Skeletal muscle tissue (tissue), 4 donors: ENCODE data around the gene RLN3. TPM values are rescaled to one million over a fixed set of nuclear protein-coding genes. Genes with fewer than 3 reads are reported as not detected.

Experiments
- H3K27ac ChIP-seq: one replicate; pipeline ENCODE4 v1.7.0; 2013; ENCODE audit warnings: mild to moderate bottlenecking, low read depth, low read length, inconsistent platforms
- H3K27me3 ChIP-seq, 3 donors: one replicate each; pipeline ENCODE4 v1.7.0; 2013; ENCODE audit warnings: low read length in 3 of 3; ENCODE audit not compliant: control insufficient read depth in 3 of 3, insufficient read depth in 3 of 3
- H3K36me3 ChIP-seq, 3 donors: one replicate each; pipeline ENCODE4 v1.7.0; 2013; ENCODE audit warnings: low read length in 3 of 3; ENCODE audit not compliant: control insufficient read depth in 3 of 3, insufficient read depth in 3 of 3
- H3K4me1 ChIP-seq, 3 donors: one replicate each; pipeline ENCODE4 v1.7.0; 2013; ENCODE audit warnings: low read length in 3 of 3, mild to moderate bottlenecking in 3 of 3; ENCODE audit not compliant: control insufficient read depth in 3 of 3, insufficient read depth in 3 of 3
- H3K4me3 ChIP-seq, 3 donors: one replicate each; pipeline ENCODE4 v1.7.0; 2013; ENCODE audit warnings: low read length in 3 of 3
- H3K9ac ChIP-seq, 3 donors: one replicate each; pipeline ENCODE4 v1.7.0; 2013; ENCODE audit warnings: low read length in 3 of 3, mild to moderate bottlenecking in 3 of 3, moderate library complexity in 2 of 3, low read depth in 1 of 3
- H3K9me3 ChIP-seq, 3 donors: one replicate each; pipeline ENCODE4 v1.7.0; 2013; ENCODE audit warnings: low read length in 3 of 3; ENCODE audit not compliant: control insufficient read depth in 3 of 3
- total RNA-seq: library from RNA; depleted of rRNA; stranded (reverse); fragments of >200 nt; gene quantifications from one replicate; pipeline ENCODE4 v1.2.3, GENCODE V29; 2014
- donor health status: Osteomylitis.

Gene RLN3
- total RNA-seq, 1 donor from 2014 or later, result not detected

DNA sequence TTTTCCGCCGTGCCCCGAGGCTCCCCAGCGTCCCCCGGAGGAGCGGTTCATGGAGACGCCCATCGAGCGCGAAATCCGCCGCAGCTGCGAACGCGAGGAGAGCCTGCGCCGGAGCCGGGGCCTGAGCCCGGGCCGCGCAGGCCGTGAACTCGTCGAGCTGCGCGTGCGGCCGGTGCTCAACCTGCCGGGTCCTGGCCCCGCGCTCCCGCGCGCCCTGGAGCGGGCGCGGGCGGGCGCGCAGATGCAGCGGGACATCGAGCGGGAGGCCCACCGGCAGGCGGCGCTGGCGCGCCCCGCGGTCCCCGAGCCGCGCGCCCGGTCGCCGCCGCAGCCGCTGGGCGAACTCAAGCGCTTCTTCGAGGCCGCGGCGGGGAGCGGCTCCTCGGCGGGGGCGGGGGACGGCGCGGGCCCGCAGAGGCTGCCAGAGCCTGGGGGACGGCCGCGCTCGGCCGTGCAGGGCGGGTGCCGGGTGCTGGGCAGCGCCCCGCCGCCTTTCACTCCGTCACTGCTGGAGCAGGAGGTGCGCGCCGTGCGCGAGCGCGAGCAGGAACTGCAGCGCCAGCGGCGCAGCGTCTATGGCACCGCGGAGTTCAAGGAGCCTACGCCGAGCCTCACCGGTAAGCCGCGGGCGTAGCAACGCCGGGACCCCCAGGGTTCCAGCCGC is 45.4 kb downstream of the RLN3 start:
- Histone ChIP-seq H3K9ac (peak overlapping the region; percentile 88 to 89 (median 89)), H3K9me3 (no peaks in the 10 kb centered on the region), H3K27ac (peak overlapping the region; percentile 83), H3K4me1 (peaks cover 27 to 35% (median 32%) of the 10 kb centered on the region in 3 donors), H3K27me3 (no peaks in the 10 kb centered on the region), H3K4me3 (peak overlapping the region; percentile 83 to 84 (median 83)), H3K36me3 (no peaks in the 10 kb centered on the region)

DNA sequence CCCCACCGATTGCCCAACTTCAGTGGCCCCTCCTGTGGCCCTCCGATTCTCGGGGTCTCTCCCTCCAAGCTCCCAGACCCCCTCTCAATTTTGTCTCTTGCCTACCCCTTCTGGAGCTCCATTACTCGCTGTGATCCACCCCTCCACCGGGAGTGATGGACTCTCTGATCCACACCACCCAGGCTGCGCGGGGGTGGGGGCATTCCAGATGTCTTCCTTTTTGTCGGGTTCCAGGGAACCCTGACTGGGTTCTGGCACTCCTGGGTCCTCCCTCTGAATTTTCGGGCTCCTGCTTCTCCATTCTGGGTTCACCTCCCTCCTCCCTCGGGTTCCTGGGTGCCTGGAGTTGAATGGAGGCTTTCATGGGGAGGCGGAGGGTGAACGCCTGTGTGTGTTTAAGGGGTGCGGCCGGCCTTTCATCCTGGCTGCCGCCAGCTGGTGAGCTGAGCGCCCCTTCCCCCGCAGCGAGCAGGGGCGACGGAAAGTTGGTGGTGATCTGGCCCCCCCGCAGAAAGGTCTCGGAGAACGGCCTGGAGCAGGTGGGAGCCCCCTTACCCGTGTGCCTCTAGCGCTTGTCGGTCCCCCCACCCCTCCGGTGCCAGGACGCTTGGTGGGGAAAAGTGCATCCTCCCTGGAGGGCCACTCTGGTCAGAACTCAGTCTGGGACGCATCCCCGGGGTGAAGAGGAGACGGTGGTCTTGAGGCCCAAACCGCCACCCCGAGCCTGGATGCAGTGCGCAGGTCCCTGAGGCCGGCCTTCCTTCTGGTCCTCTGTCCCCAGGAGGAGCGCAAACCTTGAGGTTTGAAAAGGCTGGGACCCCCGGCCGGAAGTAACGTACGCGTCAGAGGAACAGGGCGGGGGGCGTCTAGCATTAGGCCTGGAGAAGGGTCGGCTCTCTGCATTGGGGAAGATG is 46.2 kb downstream of the RLN3 start:
- Histone ChIP-seq H3K9ac (peak overlapping the region; percentile 88 to 89 (median 89)), H3K27ac (peak overlapping the region; percentile 81), H3K36me3 (no peaks in the 10 kb centered on the region), H3K27me3 (no peaks in the 10 kb centered on the region), H3K4me1 (peaks cover 27 to 35% (median 32%) of the 10 kb centered on the region in 3 donors), H3K9me3 (no peaks in the 10 kb centered on the region), H3K4me3 (peak overlapping the region; percentile 83 to 84 (median 83))

DNA sequence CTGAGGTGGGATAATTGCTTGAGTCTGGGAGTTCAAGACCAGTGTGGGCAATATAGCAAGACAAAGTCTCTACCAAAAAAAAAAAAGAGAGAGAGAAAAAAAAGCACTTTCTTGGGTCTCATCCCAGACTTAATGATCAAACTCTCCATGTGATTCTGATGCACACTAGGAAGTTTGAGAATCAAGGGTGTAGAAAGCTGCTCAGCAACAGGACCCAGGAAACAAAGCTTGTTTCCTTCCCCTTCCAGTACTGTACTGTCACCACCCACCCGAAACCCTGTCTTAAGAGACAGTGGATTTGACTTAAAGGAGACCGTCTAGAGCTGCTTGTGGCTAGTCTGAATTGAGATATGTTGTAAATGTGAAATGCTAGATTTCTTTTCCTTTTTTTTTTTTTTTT is 50.5 kb downstream of the RLN3 start:
- Histone ChIP-seq H3K9ac (no peak overlapping the region), H3K9me3 (no peaks in the 10 kb centered on the region), H3K4me3 (no peak overlapping the region), H3K27me3 (no peaks in the 10 kb centered on the region), H3K27ac (no peak overlapping the region), H3K4me1 (peaks cover 28 to 41% (median 29%) of the 10 kb centered on the region in 3 donors), H3K36me3 (no peaks in the 10 kb centered on the region)

Other genes with a start within 250 kb of the RLN3 start
- gene ZSWIM4, start 232.7 kb upstream of the RLN3 start, total RNA-seq, result 2.6 TPM
- gene NANOS3, start 151.0 kb upstream of the RLN3 start, total RNA-seq, result not detected
- 1.6 TPM for gene BRME1, start 122.0 kb upstream of the RLN3 start, total RNA-seq
- 2.1 TPM for gene CC2D1A, start 121.9 kb upstream of the RLN3 start, total RNA-seq
- gene PODNL1, start 89.7 kb upstream of the RLN3 start, total RNA-seq, result not detected
- gene DCAF15, start 75.6 kb upstream of the RLN3 start, total RNA-seq, result 6.3 TPM
- gene RFX1, start 21.8 kb upstream of the RLN3 start, total RNA-seq, result 4.7 TPM
- 2.6 TPM for gene IL27RA, start 3.6 kb downstream of the RLN3 start, total RNA-seq
- gene PALM3, start 33.9 kb downstream of the RLN3 start, total RNA-seq, result not detected
- gene MISP3, start 44.6 kb downstream of the RLN3 start, total RNA-seq, result not detected
- gene C19orf67, start 57.6 kb downstream of the RLN3 start, total RNA-seq, result not detected
- gene SAMD1, start 62.6 kb downstream of the RLN3 start, total RNA-seq, result 12.5 TPM
- gene PRKACA, start 89.6 kb downstream of the RLN3 start, total RNA-seq, result 137 TPM
- 3.7 TPM for gene ASF1B, start 108.4 kb downstream of the RLN3 start, total RNA-seq
- gene ADGRL1, start 178.0 kb downstream of the RLN3 start, total RNA-seq, result 12.0 TPM